GM12892 (cell line): Measurements from ENCODE around the gene DPYSL4.

Experiments
- POLR2A ChIP-seq: IDR thresholded peaks from 2 replicates; pipeline ENCODE4 v1.6.1; 2011; ENCODE audit warnings: low read depth, low read length, control low read depth
- POLR2AphosphoS5 ChIP-seq: IDR thresholded peaks from 2 replicates; pipeline ENCODE4 v1.6.1; 2011; ENCODE audit warnings: low read depth, low read length, control low read depth
- TAF1 ChIP-seq: IDR thresholded peaks from 2 replicates; pipeline ENCODE4 v1.6.1; 2011; ENCODE audit warnings: low read depth, mild to moderate bottlenecking, control low read depth, low read length, borderline replicate concordance

DNA sequence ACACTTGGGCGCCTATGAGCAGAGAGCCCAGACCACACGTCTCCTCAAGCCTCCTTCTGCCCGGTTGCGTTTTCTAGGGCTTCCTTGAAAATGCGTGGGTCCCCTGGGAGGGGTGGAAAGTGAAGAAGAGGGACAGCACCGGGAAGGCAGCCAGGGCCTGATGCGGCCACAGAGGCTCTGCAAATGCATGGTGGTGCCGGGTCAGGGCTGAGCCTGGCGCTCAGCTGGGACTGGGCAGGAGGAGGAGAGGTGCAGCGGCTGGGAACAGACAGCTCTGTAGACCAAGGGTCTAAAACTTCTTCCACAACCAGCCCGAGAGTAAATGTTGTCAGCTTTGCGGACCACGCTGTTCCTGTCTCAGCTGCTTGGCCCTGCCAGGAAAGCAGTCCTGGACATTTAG lies 1.6 kb downstream of the DPYSL4 start:
- TF ChIP-seq POLR2A: no peak
- no peak for TF ChIP-seq TAF1
- TF ChIP-seq POLR2AphosphoS5: no peak
